Measurements from ENCODE around the gene ARID5A.

The ARID5A gene

GRCh38 chr2:96509847-96510230, 26.7 kb upstream of the ARID5A start:
- H3K36me3 ChIP-seq (ENCODE audit: insufficient read depth) = no peaks in the 10 kb centered on the region
- H3K4me3 ChIP-seq (IDR thresholded peaks at IDR 0.05; ENCODE audit: insufficient read depth, low read depth, low read length) = no peak overlapping the region
- H3K27ac ChIP-seq = no peak overlapping the region
- H3K79me2 ChIP-seq (ENCODE audit: insufficient read depth, low read depth) = no peaks in the 10 kb centered on the region
- H4K20me1 ChIP-seq (ENCODE audit: insufficient read depth) = no peaks in the 10 kb centered on the region
- peaks cover 17% of the 10 kb centered on the region for H3K4me1 ChIP-seq (ENCODE audit: low read depth, poor library complexity, severe bottlenecking)
- no peak overlapping the region for H3K9ac ChIP-seq
- H3K4me2 ChIP-seq = peak overlapping the region; percentile 51; the same call in 1 of the 2 replicates
- peak overlapping the region; percentile 71 for H2AFZ ChIP-seq (ENCODE audit: low read depth)
- no peak for TF ChIP-seq CTCF (conservative IDR thresholded peaks at IDR 0.05; ENCODE audit: low read depth, low read length)
- H3K27me3 ChIP-seq (ENCODE audit: insufficient read depth, low read depth) = no peaks in the 10 kb centered on the region

GRCh38 chr2:96510931-96511595, 25.5 kb upstream of the ARID5A start:
- H4K20me1 ChIP-seq (ENCODE audit: insufficient read depth) = no peaks in the 10 kb centered on the region
- no peak overlapping the region for H3K9ac ChIP-seq
- no peaks in the 10 kb centered on the region for H3K36me3 ChIP-seq (ENCODE audit: insufficient read depth)
- H3K79me2 ChIP-seq (ENCODE audit: insufficient read depth, low read depth) = no peaks in the 10 kb centered on the region
- peaks cover 17% of the 10 kb centered on the region for H3K4me1 ChIP-seq (ENCODE audit: low read depth, poor library complexity, severe bottlenecking)
- H3K4me2 ChIP-seq = no peak overlapping the region
- no peaks in the 10 kb centered on the region for H3K27me3 ChIP-seq (ENCODE audit: insufficient read depth, low read depth)
- H3K27ac ChIP-seq = no peak overlapping the region
- no peak overlapping the region for H3K4me3 ChIP-seq (IDR thresholded peaks at IDR 0.05; ENCODE audit: insufficient read depth, low read depth, low read length)
- H2AFZ ChIP-seq (ENCODE audit: low read depth) = no peak overlapping the region
- no peak for TF ChIP-seq CTCF (conservative IDR thresholded peaks at IDR 0.05; ENCODE audit: low read depth, low read length)

GRCh38 chr2:96511851-96512250, 24.7 kb upstream of the ARID5A start:
- Histone ChIP-seq H4K20me1 (ENCODE audit: insufficient read depth) (no peaks in the 10 kb centered on the region), H3K27me3 (ENCODE audit: insufficient read depth, low read depth) (no peaks in the 10 kb centered on the region), H2AFZ (ENCODE audit: low read depth) (no peak overlapping the region), H3K4me1 (ENCODE audit: low read depth, poor library complexity, severe bottlenecking) (peaks cover 17% of the 10 kb centered on the region), H3K79me2 (ENCODE audit: insufficient read depth, low read depth) (no peaks in the 10 kb centered on the region), H3K4me2 (no peak overlapping the region), H3K9ac (no peak overlapping the region), H3K4me3 (IDR thresholded peaks at IDR 0.05; ENCODE audit: insufficient read depth, low read depth, low read length) (no peak overlapping the region), H3K36me3 (ENCODE audit: insufficient read depth) (no peaks in the 10 kb centered on the region), H3K27ac (no peak overlapping the region)
- no peak for TF ChIP-seq CTCF (conservative IDR thresholded peaks at IDR 0.05; ENCODE audit: low read depth, low read length)

- Histone ChIP-seq H2AFZ (ENCODE audit: low read depth) (no peak overlapping the region), H3K27ac (no peak overlapping the region), H3K4me1 (ENCODE audit: low read depth, poor library complexity, severe bottlenecking) (peaks cover 17% of the 10 kb centered on the region), H3K36me3 (ENCODE audit: insufficient read depth) (no peaks in the 10 kb centered on the region), H3K27me3 (ENCODE audit: insufficient read depth, low read depth) (no peaks in the 10 kb centered on the region), H3K4me2 (no peak overlapping the region), H4K20me1 (ENCODE audit: insufficient read depth) (no peaks in the 10 kb centered on the region), H3K79me2 (ENCODE audit: insufficient read depth, low read depth) (no peaks in the 10 kb centered on the region), H3K4me3 (IDR thresholded peaks at IDR 0.05; ENCODE audit: insufficient read depth, low read depth, low read length) (no peak overlapping the region), H3K9ac (no peak overlapping the region)
- TF ChIP-seq CTCF (conservative IDR thresholded peaks at IDR 0.05; ENCODE audit: low read depth, low read length) = no peak
Measured at GRCh38 chr2:96512341-96512740, 24.2 kb upstream of the ARID5A start.

Measured in KMS-11 (cell line).